Caco-2 (cell line): ENCODE data around the gene LARP4B. TPM values are rescaled to one million over a fixed set of nuclear protein-coding genes. Genes with fewer than 3 reads are reported as not detected.

Experiments
- BruUV-seq: library from RNA; stranded (reverse); fragments of 400-500 nt; replicated peaks from 2 replicates; lab custom pipeline; 2021; lab: Mats Ljungman, UMichigan
- CTCF ChIA-PET: fragments of 300-600 bp; sonication (Branson Sonifier 250); formaldehyde crosslinking; loops from one replicate; lab custom pipeline; 2022; ENCODE audit warnings: antibody characterized with exemption; lab: Charles Lee
- POLR2A ChIA-PET: fragments of 300-600 bp; sonication (Branson Sonifier 250); formaldehyde crosslinking; loops from one replicate; lab custom pipeline; 2022; ENCODE audit warnings: antibody characterized with exemption; lab: Charles Lee
- DNase-seq, 2 experiments: peaks; one replicate each; pipeline versions ENCODE4 v3.0.0 to v3.0.0-alpha.2; 2020 to 2022
- H3K27me3 ChIP-seq: replicated peaks from 2 replicates; pipeline ENCODE4 v1.6.0; 2011; ENCODE audit warnings: low read length; ENCODE audit not compliant: control insufficient read depth, insufficient read depth
- H3K36me3 ChIP-seq: 2 replicates; pipeline ENCODE4 v1.5.1; 2011; ENCODE audit warnings: low read length; ENCODE audit not compliant: control insufficient read depth, insufficient read depth
- H3K4me1 ChIP-seq: fragments of 250-450 bp; sonication (Bioruptor Pico); 2 replicates; pipeline ENCODE4 v1.5.1; 2020; ENCODE audit warnings: mild to moderate bottlenecking
- H3K4me3 ChIP-seq: 2 replicates; pipeline ENCODE4 v1.5.1; 2011; ENCODE audit warnings: low read depth, mild to moderate bottlenecking, control low read depth, low read length
- H3K9me3 ChIP-seq: fragments of 250-450 bp; sonication (Bioruptor Pico); 2 replicates; pipeline ENCODE4 v1.5.1; 2020; ENCODE audit warnings: mild to moderate bottlenecking, moderate library complexity
- H3K27ac Mint-ChIP-seq: one replicate; pipeline ENCODE4 v1.8.0; 2022; ENCODE audit warnings: mixed read lengths; ENCODE audit not compliant: unreplicated experiment
- H3K27me3 Mint-ChIP-seq: one replicate; pipeline ENCODE4 v1.8.0; 2022; ENCODE audit warnings: mixed read lengths; ENCODE audit not compliant: insufficient read depth, unreplicated experiment
- H3K36me3 Mint-ChIP-seq: one replicate; pipeline ENCODE4 v1.8.0; 2022; ENCODE audit warnings: mild to moderate bottlenecking, mixed read lengths; ENCODE audit not compliant: insufficient read depth, unreplicated experiment
- H3K4me1 Mint-ChIP-seq: one replicate; pipeline ENCODE4 v1.8.0; 2022; ENCODE audit warnings: low read depth, mixed read lengths; ENCODE audit not compliant: unreplicated experiment
- H3K4me3 Mint-ChIP-seq: one replicate; pipeline ENCODE4 v1.8.0; 2022; ENCODE audit warnings: mild to moderate bottlenecking, moderate library complexity, mixed read lengths; ENCODE audit not compliant: unreplicated experiment
- H3K9me3 Mint-ChIP-seq: one replicate; pipeline ENCODE4 v1.8.0; 2022; ENCODE audit warnings: mixed read lengths; ENCODE audit not compliant: unreplicated experiment
- intact Hi-C: fragments of 100-400 bp; cut with micrococcal nuclease; formaldehyde crosslinking; loops from one replicate; pipeline ENCODE4 v1.10.0; 2022; ENCODE audit not compliant: unreplicated experiment
- total RNA-seq: library from RNA; stranded (reverse); gene quantifications from 2 replicates; pipeline ENCODE4 v1.2.3, GENCODE V29; 2022
- TF ChIP-seq, protein P1 (sequence below), 2 experiments: fragments of 200-600 bp in 1 of 2; IDR thresholded peaks; 1 replicate in 1 of 2; 2 replicates in 1 of 2; pipeline versions ENCODE4 v1.5.1 to v1.8.0; 2011 to 2022; ENCODE audit warnings: antibody characterized with exemption in 1 of 2, control low read depth in 1 of 2, inconsistent platforms in 1 of 2, low read depth in 1 of 2, low read length in 1 of 2, mild to moderate bottlenecking in 1 of 2, moderate library complexity in 1 of 2; ENCODE audit not compliant: insufficient read depth in 1 of 2, severe bottlenecking in 1 of 2, unreplicated experiment in 1 of 2

The LARP4B gene
- total RNA-seq, 1 experiment from 2014 or later, result 235 TPM

DNA sequence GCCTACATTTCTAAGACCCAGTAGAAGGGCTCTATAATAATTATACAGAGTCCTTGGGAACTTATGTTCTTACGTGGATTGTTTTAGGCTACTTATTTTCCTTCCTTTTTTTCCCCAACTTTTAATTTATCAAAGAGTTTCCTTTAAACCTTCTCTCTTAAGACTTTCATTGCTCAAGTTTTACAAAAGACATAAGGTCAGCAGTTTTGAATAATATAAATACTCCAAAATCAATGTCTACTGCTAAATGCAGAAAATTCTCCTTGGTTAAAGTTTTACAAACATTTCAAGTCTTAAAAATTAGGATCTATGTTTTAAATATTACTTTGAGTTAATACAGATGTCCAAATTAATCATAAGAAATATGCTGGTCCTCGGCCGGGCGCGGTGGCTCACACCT lies 97.0 kb downstream of the LARP4B start:
- DNase-seq, result no peak
- Mint-ChIP-seq H3K36me3 (peaks cover 98% of the 10 kb centered on the region), H3K4me1 (no peaks in the 10 kb centered on the region), H3K9me3 (no peaks in the 10 kb centered on the region), H3K4me3 (no peak overlapping the region), H3K27ac (no peak overlapping the region), H3K27me3 (no peaks in the 10 kb centered on the region)
- ChIA-PET POLR2A (no interaction called here), CTCF (no interaction called here)
- peaks cover 3% of the 10 kb centered on the region; the same call in 1 of the 2 replicates for H3K36me3 ChIP-seq
- intact Hi-C loops, result no loop called here
- no TSS peak for BruUV-seq
- no peaks in the 10 kb centered on the region for H3K4me1 ChIP-seq
- H3K9me3 ChIP-seq, result no peaks in the 10 kb centered on the region
- TF ChIP-seq, protein P1, sequence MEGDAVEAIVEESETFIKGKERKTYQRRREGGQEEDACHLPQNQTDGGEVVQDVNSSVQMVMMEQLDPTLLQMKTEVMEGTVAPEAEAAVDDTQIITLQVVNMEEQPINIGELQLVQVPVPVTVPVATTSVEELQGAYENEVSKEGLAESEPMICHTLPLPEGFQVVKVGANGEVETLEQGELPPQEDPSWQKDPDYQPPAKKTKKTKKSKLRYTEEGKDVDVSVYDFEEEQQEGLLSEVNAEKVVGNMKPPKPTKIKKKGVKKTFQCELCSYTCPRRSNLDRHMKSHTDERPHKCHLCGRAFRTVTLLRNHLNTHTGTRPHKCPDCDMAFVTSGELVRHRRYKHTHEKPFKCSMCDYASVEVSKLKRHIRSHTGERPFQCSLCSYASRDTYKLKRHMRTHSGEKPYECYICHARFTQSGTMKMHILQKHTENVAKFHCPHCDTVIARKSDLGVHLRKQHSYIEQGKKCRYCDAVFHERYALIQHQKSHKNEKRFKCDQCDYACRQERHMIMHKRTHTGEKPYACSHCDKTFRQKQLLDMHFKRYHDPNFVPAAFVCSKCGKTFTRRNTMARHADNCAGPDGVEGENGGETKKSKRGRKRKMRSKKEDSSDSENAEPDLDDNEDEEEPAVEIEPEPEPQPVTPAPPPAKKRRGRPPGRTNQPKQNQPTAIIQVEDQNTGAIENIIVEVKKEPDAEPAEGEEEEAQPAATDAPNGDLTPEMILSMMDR (IDR thresholded peaks at IDR 0.05; ENCODE audit: insufficient read depth in 1 of 2, low read depth in 1 of 2, low read length in 1 of 2, severe bottlenecking in 1 of 2, unreplicated experiment in 1 of 2), result no peak
- no peak overlapping the region for H3K4me3 ChIP-seq
- no peaks in the 10 kb centered on the region for H3K27me3 ChIP-seq

DNA sequence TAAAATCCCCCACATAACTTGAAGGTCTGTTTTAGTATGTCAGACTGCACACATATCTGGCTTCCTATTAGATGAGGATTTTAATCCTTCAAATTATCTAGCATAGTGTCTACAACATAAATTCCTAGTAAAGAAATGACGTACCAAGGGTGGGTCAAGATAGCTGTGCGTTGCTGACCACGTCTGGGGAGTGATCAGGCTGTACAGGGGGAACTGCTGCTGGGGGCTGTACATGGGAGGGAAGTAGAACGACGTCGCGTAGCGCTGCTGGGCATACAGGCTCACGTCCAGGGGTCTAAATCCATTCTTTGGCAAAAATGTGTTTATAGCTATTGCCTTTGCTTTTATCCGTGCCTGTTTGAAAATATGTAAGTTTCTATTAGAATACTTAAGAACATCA lies 102.3 kb downstream of the LARP4B start:
- CTCF ChIA-PET, result interaction anchor here (0.6 kb wide), 1 partner anchor 35 kb away, joined by 3 read pairs; no protein-coding TSS in a partner anchor
- H3K4me3 Mint-ChIP-seq, result no peak overlapping the region
- BruUV-seq, result no TSS peak

DNA sequence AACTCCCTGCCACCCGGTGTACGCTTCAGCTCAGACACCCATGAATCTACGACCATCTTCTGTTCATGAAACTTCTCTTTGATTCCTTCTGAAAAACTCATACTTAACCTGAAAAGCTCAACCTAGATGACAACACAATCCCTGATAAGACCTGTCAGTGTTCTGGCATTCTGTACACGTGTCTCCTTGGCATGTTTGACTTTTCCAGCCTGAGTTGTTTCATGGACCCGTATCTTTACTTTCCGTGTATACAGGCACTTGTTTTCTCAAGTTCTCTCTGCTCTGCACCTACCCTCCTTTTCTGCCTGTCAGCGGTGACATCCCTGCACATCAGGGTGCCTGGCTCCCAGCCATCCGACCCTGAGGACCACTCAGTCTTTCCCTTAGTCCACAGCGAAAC lies 103.3 kb downstream of the LARP4B start:
- ChIA-PET POLR2A (no interaction called here), CTCF (no interaction called here)
- intact Hi-C loops, result no loop called here
- peaks cover 12% of the 10 kb centered on the region for H3K36me3 ChIP-seq
- no TSS peak for BruUV-seq
- H3K9me3 ChIP-seq, result no peaks in the 10 kb centered on the region
- TF ChIP-seq, protein P1 (IDR thresholded peaks at IDR 0.05; ENCODE audit: insufficient read depth in 1 of 2, low read depth in 1 of 2, low read length in 1 of 2, severe bottlenecking in 1 of 2, unreplicated experiment in 1 of 2), result no peak
- H3K4me1 Mint-ChIP-seq, result no peaks in the 10 kb centered on the region
- H3K27ac Mint-ChIP-seq, result no peak overlapping the region
- H3K36me3 Mint-ChIP-seq, result peaks cover 98% of the 10 kb centered on the region
- DNase-seq, result no peak
- H3K27me3 ChIP-seq, result no peaks in the 10 kb centered on the region
- no peaks in the 10 kb centered on the region for H3K9me3 Mint-ChIP-seq
- no peaks in the 10 kb centered on the region for H3K27me3 Mint-ChIP-seq
- no peak overlapping the region for H3K4me3 ChIP-seq
- no peak overlapping the region for H3K4me3 Mint-ChIP-seq
- H3K4me1 ChIP-seq, result no peaks in the 10 kb centered on the region

More for the DNA sequence above, 102.3 kb downstream of the LARP4B start:
- no peaks in the 10 kb centered on the region for H3K9me3 ChIP-seq
- peaks cover 9% of the 10 kb centered on the region for H3K36me3 ChIP-seq
- TF ChIP-seq, protein P1 (IDR thresholded peaks at IDR 0.05; ENCODE audit: insufficient read depth in 1 of 2, low read depth in 1 of 2, low read length in 1 of 2, severe bottlenecking in 1 of 2, unreplicated experiment in 1 of 2), result no peak
- Mint-ChIP-seq H3K27me3 (no peaks in the 10 kb centered on the region), H3K9me3 (no peaks in the 10 kb centered on the region), H3K4me1 (no peaks in the 10 kb centered on the region), H3K27ac (no peak overlapping the region), H3K36me3 (peaks cover 98% of the 10 kb centered on the region)
- intact Hi-C loops, result no loop called here
- POLR2A ChIA-PET, result no interaction called here
- no peak overlapping the region for H3K4me3 ChIP-seq
- DNase-seq, result no peak
- no peaks in the 10 kb centered on the region for H3K4me1 ChIP-seq
- H3K27me3 ChIP-seq, result no peaks in the 10 kb centered on the region
